Adrenal gland (tissue), 5 donors: ENCODE measurements around the gene PARP12.

ENCODE experiments used
- CTCF ChIP-seq, 6 experiments: fragments of 450-650 bp in 4 of 6; fragments of 200-600 bp in 2 of 6; sonication (generic) in 1 of 6; IDR thresholded peaks; 1 replicate in 5 of 6; 2 replicates in 1 of 6; pipeline versions ENCODE4 v1.5.1 to v1.8.0; 2016 to 2021; ENCODE audit warnings: antibody characterized with exemption in 6 of 6, mild to moderate bottlenecking in 2 of 6, moderate library complexity in 1 of 6
- POLR2A ChIP-seq, 2 donors: fragments of 450-650 bp; IDR thresholded peaks; one replicate each; pipeline ENCODE4 v1.6.1; 2017; ENCODE audit warnings: antibody characterized with exemption in 2 of 2, mild to moderate bottlenecking in 2 of 2, moderate library complexity in 1 of 2
- donor health status: DM: no; HTN: no; CAD: no.

- TF ChIP-seq CTCF (IDR thresholded peaks at IDR 0.05) (no peak), POLR2A (IDR thresholded peaks at IDR 0.05) (no peak)
These were observed 53.8 kb downstream of the PARP12 start for GRCh38 chr7:140008755-140009610.
